ENCODE measurements around the gene PTHLH. TPM values are rescaled to one million over a fixed set of nuclear protein-coding genes. Genes with fewer than 3 reads are reported as not detected.

PTHLH gene
- polyA plus RNA-seq, 1 donor (not counting 4 experiments of a cell fraction or from before 2014, with no cell fraction given) = 775 TPM

DNA sequence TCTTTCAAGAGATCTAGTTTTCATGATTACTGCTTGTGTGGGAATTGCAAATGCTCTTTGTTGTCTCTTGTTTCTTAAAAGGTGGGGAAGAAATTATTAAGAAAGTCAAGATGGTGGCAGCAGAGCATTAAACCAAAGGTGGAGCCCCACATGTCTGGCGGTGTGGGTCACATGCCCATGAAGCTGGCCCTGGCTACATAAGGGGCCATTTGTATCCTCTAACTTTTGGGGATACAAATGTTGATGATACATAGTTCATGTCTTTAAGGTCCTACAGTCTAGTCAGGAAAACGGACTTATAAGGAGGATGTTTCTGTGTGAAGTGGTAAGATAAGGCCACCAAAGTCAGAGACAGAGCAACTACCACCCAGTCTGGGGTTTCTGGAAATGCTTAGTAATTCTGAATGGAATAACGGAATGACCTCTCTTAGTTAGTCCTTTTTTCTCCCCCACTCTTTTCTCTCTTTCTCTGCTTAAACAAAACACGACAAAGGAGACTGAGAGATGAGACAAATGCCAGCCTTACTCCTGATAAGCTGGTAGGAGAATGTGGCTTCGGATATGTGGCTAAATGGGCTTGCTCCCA is 39.9 kb upstream of the PTHLH start:
- Histone ChIP-seq H3K4me3 (ENCODE audit: control insufficient read depth in 2 of 3, extremely low read depth in 1 of 3, insufficient read depth in 2 of 3, low read depth in 1 of 3, low read length in 3 of 3) (no peak overlapping the region), H3K9me3 (ENCODE audit: control insufficient read depth, low read depth, low read length) (no peaks in the 10 kb centered on the region), H2AFZ (ENCODE audit: control insufficient read depth, low read length) (no peak overlapping the region), H3K9ac (ENCODE audit: control insufficient read depth, extremely low read depth, insufficient read depth, low read length) (no peak overlapping the region), H3K4me1 (ENCODE audit: control insufficient read depth, extremely low read depth, insufficient read depth, low read length) (peaks cover 5% of the 10 kb centered on the region), H3K36me3 (ENCODE audit: control insufficient read depth in 2 of 2, extremely low read depth in 1 of 2, insufficient read depth in 2 of 2, low read length in 2 of 2) (no peaks in the 10 kb centered on the region), H4K20me1 (ENCODE audit: control insufficient read depth, extremely low read depth, insufficient read depth, low read length) (no peaks in the 10 kb centered on the region), H3K4me2 (ENCODE audit: control insufficient read depth, extremely low read depth, insufficient read depth, low read depth, low read length) (no peak overlapping the region), H3K27ac (ENCODE audit: control insufficient read depth, insufficient read depth, low read length) (no peak overlapping the region), H3K79me2 (ENCODE audit: control insufficient read depth, insufficient read depth, low read length) (no peaks in the 10 kb centered on the region), H3K9me1 (ENCODE audit: control insufficient read depth, extremely low read depth, insufficient read depth, low read length) (no peaks in the 10 kb centered on the region), H3K27me3 (ENCODE audit: control insufficient read depth, extremely low read depth, insufficient read depth, low read length) (no peaks in the 10 kb centered on the region)
- DNase-seq (ENCODE audit: low read depth, low spot score) = no peak
- dilution Hi-C loops (cut with MboI; ENCODE audit: extremely low pct_ligation_motif_present, low sequenced_read_pairs) = no loop called here
- FAIRE-seq = no peak
- TF ChIP-seq, protein P1, sequence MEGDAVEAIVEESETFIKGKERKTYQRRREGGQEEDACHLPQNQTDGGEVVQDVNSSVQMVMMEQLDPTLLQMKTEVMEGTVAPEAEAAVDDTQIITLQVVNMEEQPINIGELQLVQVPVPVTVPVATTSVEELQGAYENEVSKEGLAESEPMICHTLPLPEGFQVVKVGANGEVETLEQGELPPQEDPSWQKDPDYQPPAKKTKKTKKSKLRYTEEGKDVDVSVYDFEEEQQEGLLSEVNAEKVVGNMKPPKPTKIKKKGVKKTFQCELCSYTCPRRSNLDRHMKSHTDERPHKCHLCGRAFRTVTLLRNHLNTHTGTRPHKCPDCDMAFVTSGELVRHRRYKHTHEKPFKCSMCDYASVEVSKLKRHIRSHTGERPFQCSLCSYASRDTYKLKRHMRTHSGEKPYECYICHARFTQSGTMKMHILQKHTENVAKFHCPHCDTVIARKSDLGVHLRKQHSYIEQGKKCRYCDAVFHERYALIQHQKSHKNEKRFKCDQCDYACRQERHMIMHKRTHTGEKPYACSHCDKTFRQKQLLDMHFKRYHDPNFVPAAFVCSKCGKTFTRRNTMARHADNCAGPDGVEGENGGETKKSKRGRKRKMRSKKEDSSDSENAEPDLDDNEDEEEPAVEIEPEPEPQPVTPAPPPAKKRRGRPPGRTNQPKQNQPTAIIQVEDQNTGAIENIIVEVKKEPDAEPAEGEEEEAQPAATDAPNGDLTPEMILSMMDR (optimal IDR thresholded peaks at IDR 0.05 in 1 of 3, IDR thresholded peaks at IDR 0.05 in 1 of 3, conservative IDR thresholded peaks at IDR 0.05 in 1 of 3; ENCODE audit: extremely low read depth in 1 of 3, insufficient read depth in 2 of 3, low read length in 3 of 3) = no peak
- no peak for TF ChIP-seq EZH2 (IDR thresholded peaks at IDR 0.05; ENCODE audit: low read length)

DNA sequence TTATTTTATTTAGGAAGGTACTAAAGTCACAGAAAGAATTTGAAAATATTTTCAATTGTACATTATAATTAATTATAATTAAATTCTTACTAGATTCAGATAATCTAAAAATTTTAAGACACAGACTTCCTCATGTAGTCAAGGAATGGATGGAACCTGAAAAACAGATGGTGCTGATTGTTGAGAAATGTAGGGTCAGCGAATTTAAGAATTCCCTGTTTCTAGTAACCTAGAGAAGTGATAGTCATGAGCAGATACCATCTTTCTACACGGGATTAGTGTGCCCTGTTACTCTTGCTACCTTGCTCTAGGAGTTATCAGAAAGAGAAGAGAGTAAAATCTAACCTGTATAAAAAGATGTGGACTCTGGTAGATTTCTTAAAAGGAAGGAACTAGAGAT is 37.5 kb upstream of the PTHLH start:
- TF ChIP-seq EZH2 (IDR thresholded peaks at IDR 0.05; ENCODE audit: low read length) = no peak
- TF ChIP-seq, protein P1 (optimal IDR thresholded peaks at IDR 0.05 in 1 of 3, IDR thresholded peaks at IDR 0.05 in 1 of 3, conservative IDR thresholded peaks at IDR 0.05 in 1 of 3; ENCODE audit: extremely low read depth in 1 of 3, insufficient read depth in 2 of 3, low read length in 3 of 3) = no peak
- Histone ChIP-seq H3K9ac (ENCODE audit: control insufficient read depth, extremely low read depth, insufficient read depth, low read length) (no peak overlapping the region), H4K20me1 (ENCODE audit: control insufficient read depth, extremely low read depth, insufficient read depth, low read length) (no peaks in the 10 kb centered on the region), H3K36me3 (ENCODE audit: control insufficient read depth in 2 of 2, extremely low read depth in 1 of 2, insufficient read depth in 2 of 2, low read length in 2 of 2) (no peaks in the 10 kb centered on the region), H3K4me3 (ENCODE audit: control insufficient read depth in 2 of 3, extremely low read depth in 1 of 3, insufficient read depth in 2 of 3, low read depth in 1 of 3, low read length in 3 of 3) (no peak overlapping the region), H3K4me1 (ENCODE audit: control insufficient read depth, extremely low read depth, insufficient read depth, low read length) (no peaks in the 10 kb centered on the region), H3K79me2 (ENCODE audit: control insufficient read depth, insufficient read depth, low read length) (no peaks in the 10 kb centered on the region), H3K4me2 (ENCODE audit: control insufficient read depth, extremely low read depth, insufficient read depth, low read depth, low read length) (no peak overlapping the region), H3K27ac (ENCODE audit: control insufficient read depth, insufficient read depth, low read length) (no peak overlapping the region), H3K9me1 (ENCODE audit: control insufficient read depth, extremely low read depth, insufficient read depth, low read length) (no peaks in the 10 kb centered on the region), H3K27me3 (ENCODE audit: control insufficient read depth, extremely low read depth, insufficient read depth, low read length) (no peaks in the 10 kb centered on the region), H2AFZ (ENCODE audit: control insufficient read depth, low read length) (no peak overlapping the region), H3K9me3 (ENCODE audit: control insufficient read depth, low read depth, low read length) (no peaks in the 10 kb centered on the region)
- FAIRE-seq = no peak
- dilution Hi-C loops (cut with MboI; ENCODE audit: extremely low pct_ligation_motif_present, low sequenced_read_pairs) = no loop called here
- no peak for DNase-seq (ENCODE audit: low read depth, low spot score)
